ENCODE measurements around the gene TRIM41.
A peak's percentile ranks its signal among the peaks of the same experiment; 100 is the strongest.
"Not testable (repeated sequence)": the region's sequence is repeated elsewhere in the genome, so short reads cannot be mapped to it uniquely, and the experiment has no call there.

TRIM41 gene

DNA sequence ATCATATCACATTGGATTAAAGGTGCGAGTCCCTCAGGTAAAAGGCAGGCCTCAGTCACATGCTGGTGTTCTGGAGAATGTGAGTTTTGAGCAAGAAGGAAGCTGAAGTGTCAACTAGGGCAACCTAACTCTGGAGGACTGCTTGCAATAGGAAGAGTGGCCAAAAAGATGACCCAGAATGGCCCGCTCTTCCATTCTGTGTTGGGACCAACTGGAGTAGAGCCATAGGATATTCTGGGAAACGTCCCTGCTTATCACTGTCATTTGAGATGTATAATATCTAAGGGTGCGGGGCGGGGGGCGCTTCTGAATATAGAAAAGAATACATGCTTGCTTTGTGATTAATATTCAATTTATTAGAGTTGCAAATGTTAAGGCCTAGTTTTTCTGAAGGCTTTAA, 11.0 kb upstream of the TRIM41 start:
- no peak for DNase-seq

GRCh38 chr5:181212934-181213333, 10.1 kb upstream of the TRIM41 start:
- no peak for DNase-seq

DNA sequence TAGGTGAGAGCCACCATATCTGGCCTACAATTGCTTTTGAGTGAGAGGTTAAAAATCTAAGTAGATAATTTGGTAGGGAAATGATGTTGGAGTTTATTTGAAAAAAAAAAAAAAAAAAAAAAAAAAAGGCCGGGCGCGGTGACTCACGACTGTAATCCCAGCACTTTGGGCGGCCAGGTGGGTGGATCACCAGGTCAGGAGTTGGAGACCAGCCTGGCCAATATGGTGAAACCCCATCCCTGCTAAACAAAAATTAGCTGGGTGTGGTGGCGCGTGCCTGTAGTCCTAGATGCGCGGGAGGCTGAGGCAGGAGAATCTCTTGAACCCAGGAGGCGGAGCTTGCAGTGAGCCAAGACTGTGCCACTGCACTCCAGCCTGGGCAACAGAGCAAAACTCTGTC, 8.8 kb upstream of the TRIM41 start:
- not testable (repeated sequence) for DNase-seq

DNA sequence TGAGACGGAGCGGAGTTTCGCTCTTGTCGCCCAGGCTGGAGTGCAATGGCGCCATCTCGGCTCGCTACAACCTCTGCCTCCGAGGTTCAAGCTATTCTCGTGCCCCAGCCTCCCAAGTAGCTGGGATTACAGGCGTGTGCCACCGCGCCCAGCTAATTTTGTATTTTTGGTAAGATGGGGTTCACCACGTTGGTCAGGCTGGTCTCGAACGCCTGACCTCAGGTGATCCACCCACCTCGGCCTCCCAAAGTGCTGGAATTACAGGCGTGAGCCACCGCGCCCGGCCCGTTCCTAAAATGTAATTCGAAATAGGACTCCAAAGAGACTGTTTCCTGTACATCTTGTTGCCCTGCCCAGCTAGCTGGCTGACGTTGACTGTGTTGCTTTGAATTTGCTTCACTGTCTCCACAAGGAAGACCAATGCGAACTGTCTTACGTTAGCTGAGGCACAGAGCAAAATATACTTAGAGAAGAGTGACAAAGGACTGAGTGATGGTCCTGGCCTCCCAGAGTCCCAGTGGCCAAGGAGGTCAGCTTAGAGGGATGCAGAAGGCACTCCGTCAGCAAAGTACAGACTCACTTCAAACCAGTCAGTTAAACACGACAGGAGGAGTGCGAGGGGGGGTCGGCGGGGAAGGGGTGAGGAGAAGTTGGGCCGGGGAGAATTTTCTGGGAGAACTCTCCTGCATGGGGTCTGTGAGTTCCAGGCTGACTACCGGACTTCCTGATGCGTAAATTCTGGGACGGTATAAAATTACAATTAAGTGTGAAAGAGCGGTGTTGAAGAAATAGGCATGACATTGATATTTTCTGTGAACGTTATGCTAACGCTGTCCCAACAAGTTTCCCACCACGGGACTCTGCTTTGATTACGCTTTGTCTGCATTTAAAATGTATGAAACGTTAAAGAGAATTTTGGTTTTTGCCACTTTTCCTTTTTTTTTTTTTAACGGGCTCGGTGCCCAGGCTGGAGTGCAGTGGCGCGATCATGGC, 6.8 kb upstream of the TRIM41 start:
- no peak for DNase-seq

DNA sequence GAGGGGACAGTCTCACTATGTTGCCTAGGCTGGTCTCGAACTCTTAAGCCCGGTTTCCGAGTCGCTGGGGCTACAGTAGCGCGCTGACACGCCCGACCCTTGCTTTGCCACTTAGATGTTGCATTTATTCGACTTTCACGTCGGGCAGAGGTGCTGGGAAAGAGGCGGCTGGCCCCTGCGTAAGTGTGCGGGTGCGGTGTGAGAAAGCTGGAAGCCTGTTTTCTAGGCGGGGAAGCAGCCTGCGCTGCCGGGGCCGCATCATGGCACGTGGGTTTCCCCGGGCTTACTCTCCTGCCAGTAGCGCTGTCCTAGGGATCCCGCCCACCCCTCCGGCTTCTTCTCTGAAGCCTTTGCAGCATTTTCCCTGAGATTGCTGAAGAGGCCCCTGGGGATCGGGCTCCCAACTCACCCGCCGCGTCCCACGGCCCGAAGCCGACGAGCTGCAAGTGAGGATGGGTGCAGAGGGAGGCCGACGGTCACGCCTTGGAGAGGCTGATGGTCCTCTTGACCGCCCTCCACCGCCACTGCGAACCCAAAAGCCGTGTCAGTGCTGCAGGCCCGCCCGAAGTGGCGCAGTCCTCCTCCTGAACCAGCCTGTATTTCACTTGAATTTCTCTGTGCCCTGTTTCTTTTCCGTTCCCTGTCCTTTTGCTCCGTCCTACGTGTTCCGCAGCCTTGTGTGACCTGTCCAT, 5.8 kb upstream of the TRIM41 start:
- DNase-seq, result peak; percentile 60

DNA sequence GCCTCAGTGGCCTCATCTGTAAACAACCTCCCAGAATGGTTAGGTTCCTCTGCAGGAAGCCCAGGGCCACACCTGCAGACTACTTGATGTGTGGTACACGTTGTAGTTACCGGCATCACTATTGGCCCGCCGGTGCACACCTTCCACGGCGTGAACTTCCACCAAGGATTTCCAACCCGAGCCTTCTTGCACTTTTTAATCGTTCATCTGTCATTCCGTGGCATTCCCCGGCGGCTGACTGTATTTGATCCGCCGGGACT, 5.3 kb upstream of the TRIM41 start:
- DNase-seq, result peak; percentile 39

DNA sequence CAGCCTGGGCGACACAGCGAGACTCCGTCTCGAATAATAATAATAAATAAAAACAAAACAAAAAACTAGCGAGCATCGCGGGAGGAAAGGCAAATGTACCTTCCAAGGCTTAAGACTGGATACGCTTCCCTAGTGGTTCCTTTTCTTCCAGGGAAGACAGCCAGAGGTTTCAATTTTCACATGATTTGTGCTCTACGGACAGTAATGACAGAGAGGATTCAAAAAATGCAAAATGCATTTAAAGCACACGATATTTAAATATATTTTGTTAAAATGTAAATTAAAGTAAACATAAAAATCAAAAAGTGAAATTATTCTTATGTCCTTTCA, 4.3 kb upstream of the TRIM41 start:
- no peak for DNase-seq

DNA sequence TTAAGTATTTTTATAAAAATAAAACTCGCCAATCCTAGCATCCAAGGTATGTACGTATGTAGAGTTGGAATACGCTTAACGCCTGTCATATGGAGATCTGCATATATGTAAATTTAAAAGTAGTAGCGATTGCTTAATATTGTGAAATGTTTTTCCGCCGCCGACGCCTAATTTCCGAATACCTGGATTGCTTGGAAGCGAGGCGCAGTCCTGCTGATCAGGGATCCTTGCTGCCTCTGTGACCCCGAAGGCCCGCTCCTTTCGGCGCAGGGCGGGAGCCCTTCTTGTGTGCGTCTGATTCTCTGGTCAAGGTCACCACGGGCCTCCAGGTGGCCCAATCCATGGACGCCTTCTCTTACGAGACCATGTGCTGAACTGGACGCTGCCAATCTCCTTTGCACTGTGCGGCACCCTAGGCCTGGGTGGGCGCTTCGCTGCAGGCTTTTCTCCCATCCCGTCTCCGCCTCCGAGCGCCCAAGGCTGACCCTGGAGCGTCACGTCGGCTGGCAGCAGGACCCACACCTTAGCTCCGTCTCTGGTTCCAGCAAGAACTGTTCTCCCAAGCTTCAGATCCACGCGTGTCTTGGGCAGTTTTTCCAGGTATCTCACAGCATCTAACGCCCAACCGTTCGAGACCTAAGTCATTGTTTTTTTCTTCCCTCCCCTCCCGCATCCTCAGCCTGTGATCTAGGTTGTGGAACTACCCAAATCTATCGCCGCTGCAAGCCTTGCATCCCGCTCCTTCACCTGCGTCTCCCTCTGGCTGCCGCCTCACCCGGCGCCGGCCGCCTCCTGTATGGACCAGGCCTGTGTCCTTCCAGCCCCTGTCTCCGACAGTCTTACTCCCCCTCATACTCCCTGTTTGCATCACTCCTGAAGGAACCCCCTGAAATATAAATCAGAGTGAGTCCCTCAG, 3.6 kb upstream of the TRIM41 start:
- no peak for DNase-seq

GRCh38 chr5:181220178-181220515, 2.9 kb upstream of the TRIM41 start:
- DNase-seq, result no peak

GRCh38 chr5:181221105-181221791, 1.8 kb upstream of the TRIM41 start:
- peak; percentile 60 for DNase-seq

- peak; percentile 93 for DNase-seq
Measured at GRCh38 chr5:181221792-181222629, 1.1 kb upstream of the TRIM41 start.

- no peak for DNase-seq
Measured at GRCh38 chr5:181222630-181223057, 437 bp upstream of the TRIM41 start.

DNA sequence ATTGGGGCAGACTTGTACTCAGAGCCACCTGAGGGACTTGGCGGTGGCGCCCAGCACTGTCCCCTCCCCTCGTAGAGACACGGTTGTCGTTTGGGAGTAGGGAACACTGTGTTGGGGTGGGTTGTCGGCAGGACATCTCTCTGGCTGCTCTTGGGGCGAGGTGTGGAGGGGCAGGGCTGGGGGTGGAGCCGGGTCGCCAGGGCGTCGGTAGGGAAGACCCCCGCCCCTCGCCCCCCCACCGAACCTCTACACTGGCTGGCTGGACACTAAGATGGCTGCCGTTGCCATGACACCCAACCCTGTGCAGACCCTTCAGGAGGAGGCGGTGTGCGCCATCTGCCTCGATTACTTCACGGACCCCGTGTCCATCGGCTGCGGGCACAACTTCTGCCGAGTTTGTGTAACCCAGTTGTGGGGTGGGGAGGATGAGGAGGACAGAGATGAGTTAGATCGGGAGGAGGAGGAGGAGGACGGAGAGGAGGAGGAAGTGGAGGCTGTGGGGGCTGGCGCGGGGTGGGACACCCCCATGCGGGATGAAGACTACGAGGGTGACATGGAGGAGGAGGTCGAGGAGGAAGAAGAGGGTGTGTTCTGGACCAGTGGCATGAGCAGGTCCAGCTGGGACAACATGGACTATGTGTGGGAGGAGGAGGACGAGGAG, 778 bp downstream of the TRIM41 start:
- DNase-seq, result no peak

DNA sequence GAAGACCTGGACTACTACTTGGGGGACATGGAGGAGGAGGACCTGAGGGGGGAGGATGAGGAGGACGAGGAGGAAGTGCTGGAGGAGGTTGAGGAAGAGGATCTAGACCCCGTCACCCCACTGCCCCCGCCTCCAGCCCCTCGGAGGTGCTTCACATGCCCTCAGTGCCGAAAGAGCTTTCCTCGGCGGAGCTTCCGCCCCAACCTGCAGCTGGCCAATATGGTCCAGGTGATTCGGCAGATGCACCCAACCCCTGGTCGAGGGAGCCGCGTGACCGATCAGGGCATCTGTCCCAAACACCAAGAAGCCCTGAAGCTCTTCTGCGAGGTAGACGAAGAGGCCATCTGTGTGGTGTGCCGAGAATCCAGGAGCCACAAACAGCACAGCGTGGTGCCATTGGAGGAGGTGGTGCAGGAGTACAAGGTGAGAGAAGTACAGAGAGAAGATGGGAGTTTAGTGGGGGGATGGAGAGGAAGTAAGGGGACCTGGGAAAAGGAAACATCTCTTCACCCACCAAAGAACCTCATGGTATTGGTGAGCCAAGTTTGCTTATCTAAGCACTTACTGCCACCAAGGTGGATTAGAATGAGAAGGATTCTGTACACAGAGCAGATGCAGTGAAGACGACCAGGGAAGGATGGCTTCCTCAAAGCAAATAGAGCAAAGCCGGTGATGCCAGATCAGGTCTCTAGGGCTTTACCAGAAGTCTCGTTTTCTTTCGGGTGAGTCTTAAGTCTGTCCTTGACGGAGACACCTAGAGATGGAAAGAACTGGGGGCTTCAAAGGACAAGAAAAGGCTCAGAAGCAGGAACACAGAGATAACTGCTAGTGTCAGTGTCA, 1.5 kb downstream of the TRIM41 start:
- DNase-seq, result no peak

DNA sequence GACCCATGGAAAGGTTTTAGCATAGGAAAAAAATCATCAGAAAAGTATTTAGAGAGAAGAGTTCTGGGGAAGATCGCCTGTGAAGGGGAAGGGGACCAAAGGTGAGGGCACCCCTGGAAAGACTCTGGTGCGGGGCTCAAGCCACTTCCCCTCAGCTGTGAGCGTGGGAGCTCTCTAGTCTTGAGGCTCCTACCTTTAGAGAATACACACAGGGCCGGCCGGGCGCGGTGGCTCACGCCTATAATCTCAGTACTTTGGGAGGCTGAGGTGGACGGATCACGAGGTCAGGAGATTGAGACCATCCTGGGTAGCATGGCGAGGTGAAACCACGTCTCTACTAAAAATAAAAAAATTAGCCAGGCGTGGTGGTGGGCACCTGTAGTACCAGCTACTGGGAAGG, 6.9 kb downstream of the TRIM41 start:
- DNase-seq, result no peak

DNA sequence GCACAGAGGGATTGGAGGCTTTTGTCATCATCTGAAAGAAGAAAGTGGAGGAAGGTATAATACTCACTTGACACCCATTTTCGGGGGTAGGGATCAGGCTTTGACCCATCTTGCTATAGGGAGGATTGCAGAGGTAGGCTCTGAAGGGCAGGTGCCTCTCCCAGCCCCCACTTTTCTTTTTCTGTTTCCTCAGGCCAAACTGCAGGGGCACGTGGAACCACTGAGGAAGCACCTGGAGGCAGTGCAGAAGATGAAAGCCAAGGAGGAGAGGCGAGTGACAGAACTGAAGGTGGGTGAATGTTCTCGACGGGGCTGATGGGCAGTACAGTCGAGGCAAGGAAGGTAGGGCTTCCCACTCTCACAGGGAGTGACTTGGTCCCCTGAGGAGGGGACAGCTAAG, 7.5 kb downstream of the TRIM41 start:
- DNase-seq, result no peak

DNA sequence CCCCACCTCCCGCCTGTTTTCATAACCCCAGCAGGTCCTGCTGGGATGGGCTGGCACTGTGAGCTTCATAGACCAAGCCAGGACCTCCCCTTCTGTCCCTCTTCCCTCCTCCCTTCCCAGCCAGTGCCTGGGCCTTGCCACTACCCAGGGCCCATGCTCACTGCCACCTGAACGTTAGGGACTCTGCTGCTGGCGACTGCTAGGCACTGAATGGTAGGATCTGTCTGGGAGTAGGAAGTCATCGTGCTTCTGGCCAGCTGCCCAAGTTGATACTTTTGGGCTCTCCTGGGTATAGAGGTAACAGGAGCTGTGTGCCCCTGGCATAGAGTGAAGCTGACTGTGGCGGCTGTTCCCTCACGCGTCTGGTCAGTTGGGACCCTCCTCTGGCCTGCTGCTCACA, 8.4 kb downstream of the TRIM41 start:
- no peak for DNase-seq

GRCh38 chr5:181232593-181232992, 9.5 kb downstream of the TRIM41 start:
- no peak for DNase-seq

DNA sequence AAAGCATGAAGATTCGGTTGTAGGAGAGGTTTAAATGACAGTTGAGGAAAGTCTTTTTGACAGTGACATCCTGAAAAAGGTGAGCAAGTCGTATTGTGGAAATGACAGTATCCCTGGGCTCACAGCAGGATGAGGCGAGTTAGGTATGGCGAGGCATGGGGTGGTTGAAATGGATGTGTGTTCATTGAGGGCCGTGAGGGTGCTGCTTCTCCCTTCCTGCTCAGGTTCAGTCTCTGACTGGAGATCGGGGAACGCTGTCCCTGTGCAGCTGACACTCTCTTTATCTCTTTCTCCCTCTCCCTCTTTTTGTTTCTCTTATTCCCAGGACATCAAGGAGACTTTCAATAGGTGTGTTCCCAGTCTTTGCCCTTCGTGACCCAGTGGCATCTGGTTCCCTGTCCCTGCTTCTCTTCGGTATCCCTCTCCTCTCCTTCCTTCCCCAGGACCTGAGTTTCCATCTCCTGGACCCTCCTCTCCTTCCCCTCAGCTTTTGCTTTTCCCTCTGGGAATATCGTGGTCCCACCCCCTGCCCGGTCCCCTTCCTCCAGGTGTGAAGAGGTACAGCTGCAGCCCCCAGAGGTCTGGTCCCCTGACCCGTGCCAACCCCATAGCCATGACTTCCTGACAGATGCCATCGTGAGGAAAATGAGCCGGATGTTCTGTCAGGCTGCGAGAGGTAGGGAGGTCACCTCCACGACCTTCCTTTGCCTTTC, 10.2 kb downstream of the TRIM41 start:
- DNase-seq, result no peak

Measured in activated CD8-positive, alpha-beta memory T cell treated with anti-CD3 and anti-CD28 coated beads, Interleukin-2, amount 50 U/mL, for 4 hours (primary cell).